Heart left ventricle (tissue), 16 donors: Measurements from ENCODE around the gene SREK1. TPM values are rescaled to one million over a fixed set of nuclear protein-coding genes. Genes with fewer than 3 reads are reported as not detected.

Experiments
- ATAC-seq, 4 donors: fragments of 200-7000 bp; cut with Tn5 transposase; one replicate each; pipeline ENCODE4 v1.9.1; 2020 to 2022; ENCODE audit warnings: moderate library complexity in 4 of 4, mild to moderate bottlenecking in 3 of 4, moderate number of reproducible peaks in 1 of 4
- DNase-seq, 5 donors: peaks; one replicate each; pipeline ENCODE4 v3.0.0-alpha.2; 2020
- H3K27ac ChIP-seq, 12 donors: fragments of 200-600 bp; sonication (generic) in 4 of 12; one replicate each; pipeline versions ENCODE4 v1.5.0 to v1.8.0; 2016 to 2022; ENCODE audit warnings: mild to moderate bottlenecking in 2 of 12
- H3K27me3 ChIP-seq, 9 donors: fragments of 200-600 bp; sonication (generic) in 2 of 9; one replicate each; pipeline versions ENCODE4 v1.5.1 to v1.8.0; 2016 to 2022; ENCODE audit warnings: mild to moderate bottlenecking in 3 of 9
- H3K36me3 ChIP-seq, 9 donors: fragments of 200-600 bp; sonication (generic) in 2 of 9; one replicate each; pipeline versions ENCODE4 v1.5.0 to v1.8.0; 2018 to 2022; ENCODE audit warnings: mild to moderate bottlenecking in 2 of 9
- H3K4me1 ChIP-seq, 12 donors: fragments of 200-600 bp; sonication (generic) in 4 of 12; one replicate each; pipeline versions ENCODE4 v1.5.0 to v1.8.0; 2016 to 2022; ENCODE audit warnings: mild to moderate bottlenecking in 3 of 12
- H3K4me3 ChIP-seq, 12 donors: fragments of 200-600 bp; sonication (generic) in 4 of 12; one replicate each; pipeline versions ENCODE4 v1.5.0 to v1.8.0; 2017 to 2022; ENCODE audit warnings: mild to moderate bottlenecking in 9 of 12, moderate library complexity in 4 of 12
- H3K9me3 ChIP-seq, 12 donors: fragments of 200-600 bp; sonication (generic) in 4 of 12; one replicate each; pipeline versions ENCODE4 v1.5.0 to v1.8.0; 2016 to 2022; ENCODE audit warnings: mild to moderate bottlenecking in 1 of 12
- POLR2A ChIP-seq, 2 donors: fragments of 450-650 bp; IDR thresholded peaks; one replicate each; pipeline ENCODE4 v1.6.1; 2017; ENCODE audit warnings: antibody characterized with exemption in 2 of 2, mild to moderate bottlenecking in 2 of 2, moderate library complexity in 2 of 2
- WGBS, 4 donors: extraction: QIAGEN DNeasy Blood & Tissue Kit in 2 of 4; methylation state at CpG; one replicate each; pipeline versions ENCODE4 v1.1.5 to v1.1.7; 2013 to 2018; 5-methylcytosine and 5-hydroxymethylcytosine counted together
- intact Hi-C, 10 donors: fragments of 100-400 bp; cut with DNase I; formaldehyde crosslinking; loops; one replicate each; pipeline versions ENCODE4 v1.11.1 to v1.14.2; 2022
- polyA plus RNA-seq, 2 donors: library from polyadenylated mRNA; stranded (reverse); fragments of 200-250 nt; gene quantifications; one replicate each; pipeline ENCODE4 v1.2.3, GENCODE V29; 2013
- total RNA-seq, 9 donors: library from RNA; depleted of rRNA in 2 of 9; stranded (reverse); fragments of >200 nt in 2 of 9; fragmentation: NEBNext Ultra II Directional in 3 of 9; extraction: Animal tissue kit (Norgen Biotek cat#: 25700) in 3 of 9; gene quantifications; one replicate each; pipeline versions ENCODE4 v1.1.0 to v1.2.4, GENCODE V29; 2016 to 2023
- TF ChIP-seq, protein P1 (sequence below), 12 donors: fragments of 200-600 bp; sonication (generic) in 4 of 12; IDR thresholded peaks; one replicate each; pipeline versions ENCODE4 v1.5.0 to v1.8.0; 2018 to 2022; ENCODE audit warnings: antibody characterized with exemption in 12 of 12, mild to moderate bottlenecking in 5 of 12
- donor health status: ischemic (EF 13 %, LVEDD 7.1; RV severe dilation, severe dysfunction).
- donor health status: healthy with polysubstance abuse.
- donor health status: DM: no; HTN: yes; CAD: no.
- donor health status: DM: no; HTN: no; CAD: no.
- donor health status: ischemic (EF 25% LVEDD 6.9; RV normal size, moderate dysfunction).
- donor health status: ischemic (EF 25% LVEDD 5.7; RV mildly dilated, moderate dysfunction).
- donor health status: healthy.
- donor health status: DM: yes; HTN: yes; CAD: no.
- donor health status: ischemic (EF 35%, LVEDD 5.7; RV mildly dilated, moderate dysfunction).
- donor health status: nonischemic (EF 11% LVEDD 7.7; RV severe dilation, severe dysfunction).
- donor health status: DM: yes; HTN: yes; CAD: no.
- donor health status: PGD.
- donor health status: ischemic (EF 29% LVEDD 5.4; RV normal size, mild dysfunction).
- donor health status: nonischemic (EF 23%, LVEDD 6.1; RV moderate dilation, normal function).

SREK1 gene
- total and polyA plus RNA-seq, 11 donors: 13.5 to 34.2 (median 28.0) TPM

DNA sequence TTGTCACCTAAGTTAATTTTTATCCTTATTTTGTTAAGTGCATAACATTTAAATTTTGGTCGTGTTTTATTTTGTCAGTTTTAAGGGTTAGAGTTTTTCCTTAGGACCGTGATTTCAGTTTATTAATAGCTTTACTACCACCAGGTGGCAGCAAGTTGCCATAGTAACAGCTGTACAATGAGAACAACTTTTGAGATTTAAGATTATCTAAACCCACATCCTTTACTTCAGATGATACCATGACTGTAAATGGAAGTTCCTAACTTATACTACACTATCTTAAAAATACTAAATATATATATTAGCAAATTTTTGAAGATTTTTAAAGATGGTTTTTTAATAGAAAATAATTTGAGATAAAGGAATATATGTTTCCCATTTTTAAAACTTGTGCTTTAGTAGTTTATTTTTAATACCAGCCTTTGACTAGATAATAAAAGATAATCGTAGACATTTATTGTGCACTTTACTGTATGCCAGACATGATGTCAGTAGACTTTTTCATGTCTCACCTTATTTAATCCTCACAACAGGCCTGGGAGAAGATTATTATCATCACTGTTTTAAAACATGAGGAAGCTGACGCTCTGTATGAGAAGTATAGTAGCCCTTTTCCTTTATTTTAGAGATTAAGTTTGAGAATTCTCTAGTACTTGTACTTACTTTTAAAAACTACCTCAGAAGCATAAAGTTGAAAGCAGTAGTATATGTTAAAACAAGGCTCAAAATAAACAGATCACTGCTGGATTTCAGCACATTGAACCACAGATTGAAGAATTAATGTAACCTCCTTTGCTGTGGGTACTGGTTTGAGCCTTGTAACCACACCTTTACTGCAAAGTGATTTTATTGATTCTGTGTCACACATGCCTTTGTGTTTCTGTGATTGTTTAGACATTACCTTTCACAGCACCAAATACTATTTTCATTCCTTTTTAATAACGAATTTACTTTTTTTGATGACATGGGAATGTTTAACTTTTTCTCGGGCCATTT is 27.5 kb downstream of the SREK1 start:
- WGBS, 4 donors: 51 to 58% (median 55%) methylated on average over 6 of the region's 6 CpGs
- Histone ChIP-seq H3K36me3 (peaks cover 0 to 97% (median 87%) of the 10 kb centered on the region in 9 donors), H3K4me1 (peaks cover 0 to 10% (median 0%) of the 10 kb centered on the region in 12 donors), H3K4me3 (no peak overlapping the region), H3K27ac (no peak overlapping the region), H3K27me3 (no peaks in the 10 kb centered on the region), H3K9me3 (no peaks in the 10 kb centered on the region)
- peak in 2 of 4 donors; percentile 55 to 56 for ATAC-seq
- TF ChIP-seq, protein P1, sequence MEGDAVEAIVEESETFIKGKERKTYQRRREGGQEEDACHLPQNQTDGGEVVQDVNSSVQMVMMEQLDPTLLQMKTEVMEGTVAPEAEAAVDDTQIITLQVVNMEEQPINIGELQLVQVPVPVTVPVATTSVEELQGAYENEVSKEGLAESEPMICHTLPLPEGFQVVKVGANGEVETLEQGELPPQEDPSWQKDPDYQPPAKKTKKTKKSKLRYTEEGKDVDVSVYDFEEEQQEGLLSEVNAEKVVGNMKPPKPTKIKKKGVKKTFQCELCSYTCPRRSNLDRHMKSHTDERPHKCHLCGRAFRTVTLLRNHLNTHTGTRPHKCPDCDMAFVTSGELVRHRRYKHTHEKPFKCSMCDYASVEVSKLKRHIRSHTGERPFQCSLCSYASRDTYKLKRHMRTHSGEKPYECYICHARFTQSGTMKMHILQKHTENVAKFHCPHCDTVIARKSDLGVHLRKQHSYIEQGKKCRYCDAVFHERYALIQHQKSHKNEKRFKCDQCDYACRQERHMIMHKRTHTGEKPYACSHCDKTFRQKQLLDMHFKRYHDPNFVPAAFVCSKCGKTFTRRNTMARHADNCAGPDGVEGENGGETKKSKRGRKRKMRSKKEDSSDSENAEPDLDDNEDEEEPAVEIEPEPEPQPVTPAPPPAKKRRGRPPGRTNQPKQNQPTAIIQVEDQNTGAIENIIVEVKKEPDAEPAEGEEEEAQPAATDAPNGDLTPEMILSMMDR (IDR thresholded peaks at IDR 0.05): peak; percentile 14 to 71 (median 55)
- TF ChIP-seq POLR2A (IDR thresholded peaks at IDR 0.05): no peak
- DNase-seq: no peak
- intact Hi-C loops: loop anchor here in 4 of 10 donors (5.0 to 10.0 kb wide), 4 partner anchors 407 to 1033 kb away; no protein-coding TSS in a partner anchor

DNA sequence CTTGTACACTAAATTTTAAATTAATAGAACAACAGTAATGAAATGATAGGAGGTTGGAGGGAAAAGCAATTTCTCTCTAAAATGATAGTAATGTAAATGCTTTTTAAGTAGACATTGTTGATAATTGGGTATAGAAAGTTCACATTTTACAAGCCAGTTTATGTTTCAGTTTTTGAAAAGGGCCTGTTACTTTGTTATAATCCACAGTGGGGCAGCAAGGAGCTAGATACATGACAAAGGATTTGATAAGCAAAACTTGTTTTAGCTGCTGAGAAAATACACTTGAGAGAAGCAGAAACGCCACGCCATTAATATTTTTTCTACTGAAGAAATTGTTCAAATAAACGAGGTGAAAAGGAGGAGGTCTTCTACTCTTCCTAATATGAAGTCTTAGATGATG is 30.2 kb downstream of the SREK1 start:
- peaks cover 0 to 97% (median 90%) of the 10 kb centered on the region in 9 donors for H3K36me3 ChIP-seq
- H3K9me3 ChIP-seq: no peaks in the 10 kb centered on the region
- peaks cover 0 to 10% (median 0%) of the 10 kb centered on the region in 12 donors for H3K4me1 ChIP-seq
- no peak for TF ChIP-seq POLR2A (IDR thresholded peaks at IDR 0.05)
- TF ChIP-seq, protein P1 (IDR thresholded peaks at IDR 0.05): peak in 9 of 12 donors; percentile 10 to 54 (median 36)
- ATAC-seq: peak in 1 of 4 donors; percentile 38
- H3K27me3 ChIP-seq: no peaks in the 10 kb centered on the region
- DNase-seq: no peak
- intact Hi-C loops: loop anchor here in 4 of 10 donors (5.0 to 10.0 kb wide), 4 partner anchors 410 to 1030 kb away; no protein-coding TSS in a partner anchor
- no peak overlapping the region for H3K4me3 ChIP-seq
- 29 to 42% (median 35%) methylated on average over 3 of the region's 3 CpGs for WGBS, 4 donors
- H3K27ac ChIP-seq: peak overlapping the region in 1 of 12 donors; percentile 32

DNA sequence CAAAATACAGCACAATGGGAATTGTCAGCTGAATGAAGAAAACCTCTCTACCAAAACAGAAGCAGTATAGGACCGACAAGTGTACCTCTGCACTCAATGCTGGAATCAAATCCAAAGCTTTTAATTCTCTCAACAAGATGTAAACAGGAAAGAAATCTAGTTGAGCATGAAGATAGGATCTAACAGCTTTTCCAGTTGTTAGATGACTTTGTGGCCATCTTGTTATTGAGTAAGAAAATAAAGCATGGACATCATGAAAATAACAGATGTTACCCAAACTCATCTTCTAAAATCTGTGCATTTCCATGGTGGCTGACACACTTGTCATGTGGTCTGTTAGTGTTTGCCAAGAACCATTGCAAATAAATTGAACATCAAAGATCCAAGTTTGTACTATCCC is 34.7 kb downstream of the SREK1 start:
- Histone ChIP-seq H3K4me1 (peaks cover 0 to 10% (median 0%) of the 10 kb centered on the region in 12 donors), H3K9me3 (no peaks in the 10 kb centered on the region), H3K4me3 (no peak overlapping the region), H3K27ac (no peak overlapping the region), H3K36me3 (peaks cover 0 to 97% (median 74%) of the 10 kb centered on the region in 9 donors), H3K27me3 (no peaks in the 10 kb centered on the region)
- WGBS, 4 donors: 48 to 61% (median 54%) methylated on average over 1 of the region's 1 CpG
- no peak for ATAC-seq
- intact Hi-C loops: loop anchor here in 4 of 10 donors (5.0 to 10.0 kb wide), 4 partner anchors 324 to 1026 kb away; no protein-coding TSS in a partner anchor
- no peak for DNase-seq
- TF ChIP-seq POLR2A (IDR thresholded peaks at IDR 0.05): no peak
- TF ChIP-seq, protein P1 (IDR thresholded peaks at IDR 0.05): no peak
